ENCODE data around the gene KCND1.
"Not testable (repeated sequence)": the region's sequence is repeated elsewhere in the genome, so short reads cannot be mapped to it uniquely, and the experiment has no call there.

KCND1 gene

DNA sequence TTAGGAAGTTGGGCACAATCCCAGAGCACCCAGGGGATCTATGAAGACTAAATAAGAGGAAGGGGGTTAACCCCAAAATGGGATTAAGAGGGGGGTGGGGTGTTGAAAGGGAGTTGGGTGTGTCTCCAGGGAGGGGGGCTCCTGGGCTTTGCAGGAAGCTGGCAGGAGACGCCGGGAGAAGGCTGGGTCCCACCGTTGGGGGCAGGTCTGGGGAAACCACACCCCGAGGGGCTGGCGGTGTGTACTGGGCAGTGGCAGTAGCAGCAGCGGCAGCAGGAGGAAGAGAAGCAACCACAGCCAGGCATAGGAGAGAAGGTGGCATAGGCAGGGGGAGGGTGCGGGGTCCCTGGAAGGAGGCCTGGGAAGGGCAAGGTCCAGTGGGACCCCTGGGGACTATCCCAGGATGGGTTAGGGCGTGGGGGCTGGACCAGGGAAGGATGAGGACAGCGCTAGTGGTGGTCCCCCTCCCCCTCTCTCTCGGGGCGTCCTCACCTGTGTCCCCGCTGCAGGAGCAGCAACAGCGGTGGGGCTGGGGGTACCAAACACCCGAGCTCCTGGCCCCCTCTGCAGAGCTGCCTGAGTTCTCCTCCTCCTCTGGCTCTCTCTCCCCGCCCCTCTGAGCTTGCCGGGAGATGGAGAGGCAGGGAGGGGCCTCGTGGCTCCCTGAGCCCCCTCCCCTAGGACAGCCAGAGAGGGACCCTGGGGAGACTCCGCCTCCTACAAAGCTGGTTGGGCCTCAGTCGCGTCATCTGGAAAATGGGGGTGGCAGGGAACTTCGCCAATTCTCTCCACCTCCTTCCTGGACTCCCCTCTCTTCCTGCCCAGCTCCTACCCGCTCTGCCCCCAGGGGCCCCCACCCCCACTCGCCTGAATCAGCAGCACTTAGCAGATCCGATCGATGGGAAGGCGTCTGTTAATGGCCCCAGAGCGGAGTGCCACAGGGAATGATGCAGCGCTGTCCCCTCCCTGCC, at the start of gene KCND1:
TSS of gene KCND1 (minus strand) at position 596 of the 971 bp plus-strand sequence. CDS start 1,573 bp downstream, outside the sequence.
- peak; percentile 56 for DNase-seq

DNA sequence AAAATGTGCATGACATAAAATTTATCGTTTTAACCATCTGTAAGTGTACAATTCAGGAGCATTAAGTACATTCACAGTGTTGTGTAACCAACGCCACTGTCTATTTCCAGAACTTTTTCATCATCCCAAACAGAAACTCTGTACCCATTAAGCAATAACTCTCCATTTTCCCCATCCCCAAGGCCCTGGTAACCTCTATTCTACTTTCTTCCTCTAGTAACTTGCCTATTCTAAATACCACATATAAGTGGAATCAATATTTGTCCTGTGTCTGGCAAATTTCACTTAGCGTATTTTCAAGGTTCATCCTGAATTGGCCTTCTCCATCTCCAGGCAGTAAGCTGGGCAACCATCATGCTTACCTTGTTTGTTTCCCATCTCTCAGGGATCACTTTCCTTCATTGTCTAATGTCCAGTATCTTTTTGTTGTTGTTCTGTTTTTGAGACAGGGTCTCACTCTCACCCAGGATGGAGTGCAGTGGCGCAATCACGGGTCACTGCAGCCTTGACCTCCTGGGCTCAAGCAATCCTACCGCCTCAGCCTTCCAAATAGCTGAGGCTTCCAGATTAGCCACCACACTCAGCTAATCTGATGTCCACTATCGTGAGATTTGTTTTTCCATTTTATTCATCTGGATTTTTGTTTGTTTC, 48.1 kb upstream of the KCND1 start:
- DNase-seq = no peak

DNA sequence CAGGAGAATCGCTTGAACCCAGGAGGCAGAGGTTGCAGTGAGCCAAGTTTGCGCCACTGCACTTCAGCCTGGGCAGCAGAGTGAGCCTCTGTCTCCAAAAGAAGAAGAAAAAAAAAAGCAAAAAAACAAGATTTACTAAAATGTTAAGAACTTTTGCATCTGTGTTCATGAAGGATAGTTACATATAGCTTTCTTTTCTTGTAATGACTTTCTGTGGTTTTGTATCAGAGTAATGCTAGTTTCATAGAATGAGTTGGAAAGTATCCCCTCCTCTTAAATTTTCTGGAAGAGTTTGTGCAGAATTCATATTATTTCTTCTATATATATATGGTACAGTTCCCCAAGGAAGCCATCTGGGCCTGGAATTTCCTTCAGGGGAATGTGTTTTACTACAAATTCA, 47.4 kb upstream of the KCND1 start:
- DNase-seq = no peak

DNA sequence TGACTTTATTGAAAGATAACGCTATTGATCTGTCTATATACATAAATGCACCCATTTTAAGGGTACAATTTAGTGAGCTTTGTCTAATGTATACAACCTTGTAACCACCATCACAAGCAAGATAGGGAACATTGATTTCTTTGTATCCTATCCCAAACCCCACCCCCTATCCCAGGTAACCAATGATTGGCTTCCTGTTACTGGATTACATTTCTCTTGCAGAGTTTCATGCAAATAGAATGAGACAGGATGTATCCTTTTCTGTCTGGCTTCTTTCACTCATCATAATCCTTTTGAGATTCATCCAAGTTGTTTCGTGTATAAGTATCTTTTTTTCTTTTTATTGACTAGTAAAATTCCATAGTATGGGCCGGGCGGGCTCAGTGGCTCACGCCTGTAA, 32.1 kb upstream of the KCND1 start:
- no peak for DNase-seq

DNA sequence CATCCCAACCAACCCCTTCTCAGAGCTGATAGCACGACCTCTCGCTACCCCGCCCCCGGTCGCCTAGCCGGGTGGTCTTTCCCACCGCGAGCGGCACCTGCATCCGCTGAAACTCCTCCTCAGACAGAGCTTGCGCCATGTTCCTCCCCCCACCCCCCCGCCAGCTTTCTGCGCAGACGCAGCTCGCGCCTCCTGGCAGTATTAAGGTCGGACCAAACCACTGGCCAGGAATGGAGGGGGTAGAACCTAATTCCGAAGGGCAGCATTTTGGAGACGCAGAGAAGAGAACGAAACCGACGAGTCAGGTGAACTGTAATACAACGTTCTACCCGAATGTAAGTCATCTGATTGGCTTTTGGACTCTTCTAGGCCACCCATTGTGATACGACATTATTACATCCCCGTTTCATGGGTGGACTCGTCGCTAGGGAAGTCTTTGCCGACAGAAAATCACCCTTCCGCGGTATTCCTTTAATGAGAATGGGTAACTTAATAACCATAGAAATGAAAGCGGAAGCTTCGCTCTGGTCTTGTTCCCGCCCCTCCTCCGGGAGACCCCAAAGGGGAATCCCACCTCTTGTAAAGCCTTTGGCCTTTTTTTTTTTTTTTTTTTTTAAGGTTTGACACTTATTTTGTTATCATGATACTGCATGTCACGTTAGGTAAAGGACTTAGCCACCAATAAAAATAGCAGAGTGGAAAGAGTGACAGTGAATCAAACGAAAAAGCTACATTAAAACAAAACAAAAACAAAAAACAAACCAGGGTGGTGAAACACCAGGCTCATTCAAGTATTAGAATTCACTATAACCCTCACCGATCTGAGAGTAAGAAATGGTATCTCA, 30.7 kb upstream of the KCND1 start, which contains the start of gene GRIPAP1:
TSS of gene GRIPAP1 (minus strand) at position 174 of the 845 bp plus-strand sequence. CDS start at position 139, 35 bp downstream.
- DNase-seq = peak; percentile 84

DNA sequence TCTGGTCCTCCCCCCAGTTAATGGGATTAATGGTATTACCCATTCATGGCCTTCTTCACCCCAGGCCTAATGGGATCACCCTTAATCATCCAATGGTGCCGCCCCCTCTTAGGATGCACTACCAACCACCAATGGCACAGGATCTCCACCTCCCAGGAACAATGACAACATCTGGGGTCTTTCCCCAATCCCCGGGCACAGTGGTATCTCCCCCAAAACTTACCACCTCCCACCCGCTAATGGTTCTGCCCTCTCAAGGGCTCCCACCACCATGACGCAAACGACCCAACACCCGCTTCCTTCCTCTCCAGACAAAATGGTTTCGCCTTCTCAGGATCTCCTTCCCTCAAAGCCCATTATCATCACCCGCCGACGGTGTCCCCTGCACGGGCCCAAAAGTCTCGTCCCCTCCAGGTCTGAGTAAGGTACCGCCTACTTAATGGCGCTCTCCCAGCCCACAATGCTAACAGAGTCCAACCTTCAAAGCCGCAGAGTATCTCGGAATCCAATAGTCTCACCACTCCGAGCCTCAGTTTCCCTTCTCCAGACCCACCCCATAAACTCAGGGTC, 30.0 kb upstream of the KCND1 start:
- peak; percentile 24 for DNase-seq

DNA sequence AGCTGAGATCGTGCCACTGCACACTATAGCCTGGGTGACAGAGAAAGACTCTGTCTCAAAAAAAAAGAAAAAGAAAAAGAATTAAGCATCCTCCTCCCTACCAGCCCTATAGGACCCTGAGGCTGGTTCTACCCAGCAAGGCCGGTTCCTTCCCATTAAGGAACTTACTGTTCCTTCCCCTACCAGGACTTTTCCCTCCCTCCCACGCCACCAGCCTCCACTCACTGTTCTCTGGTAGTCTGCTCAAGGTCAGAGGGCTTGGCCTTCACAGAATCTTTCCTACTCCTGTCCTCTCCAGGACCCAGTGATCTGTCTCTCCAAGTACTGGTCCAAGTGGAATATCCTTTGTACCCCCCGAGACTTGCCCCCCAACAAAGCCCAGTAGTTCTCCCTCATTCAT, 29.0 kb upstream of the KCND1 start:
- no peak for DNase-seq

DNA sequence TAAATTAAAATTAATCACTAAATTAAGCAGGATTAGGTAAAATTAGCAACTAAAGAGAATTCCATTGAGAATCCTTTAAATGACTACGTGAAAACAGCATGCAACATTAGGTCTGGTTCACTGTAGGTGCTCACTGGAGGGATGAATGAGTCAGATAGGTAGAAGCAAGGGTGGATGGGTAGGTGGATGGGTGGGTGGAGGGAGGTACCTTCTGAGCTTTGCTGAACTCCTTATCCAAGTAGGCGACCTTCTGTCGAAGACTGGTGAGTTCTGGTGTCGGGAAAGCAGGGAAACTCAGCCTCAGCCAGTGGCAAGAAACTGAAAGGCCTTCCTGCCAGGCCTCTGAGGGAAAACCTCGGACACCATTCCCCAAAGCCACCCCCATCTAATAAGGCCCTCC, 27.4 kb upstream of the KCND1 start:
- no peak for DNase-seq

DNA sequence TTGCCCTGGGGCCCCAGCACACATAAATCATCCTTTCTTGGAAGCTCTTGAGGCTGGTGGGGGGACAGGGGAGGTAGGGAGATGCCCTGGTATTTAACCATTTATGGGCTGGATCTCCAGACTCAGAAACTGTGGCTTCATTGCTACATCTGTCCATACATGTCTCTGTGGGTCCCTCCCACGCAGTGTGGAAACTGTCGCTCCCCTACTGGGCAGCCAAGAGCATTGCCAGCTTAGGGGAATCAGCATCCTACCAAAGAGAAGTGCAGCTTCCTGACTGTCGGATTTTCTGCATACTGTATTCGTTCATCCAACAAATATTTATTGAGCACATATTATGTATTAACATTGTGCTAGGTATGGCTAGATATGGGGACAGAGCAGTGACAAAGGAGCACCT, 26.7 kb upstream of the KCND1 start:
- no peak for DNase-seq

DNA sequence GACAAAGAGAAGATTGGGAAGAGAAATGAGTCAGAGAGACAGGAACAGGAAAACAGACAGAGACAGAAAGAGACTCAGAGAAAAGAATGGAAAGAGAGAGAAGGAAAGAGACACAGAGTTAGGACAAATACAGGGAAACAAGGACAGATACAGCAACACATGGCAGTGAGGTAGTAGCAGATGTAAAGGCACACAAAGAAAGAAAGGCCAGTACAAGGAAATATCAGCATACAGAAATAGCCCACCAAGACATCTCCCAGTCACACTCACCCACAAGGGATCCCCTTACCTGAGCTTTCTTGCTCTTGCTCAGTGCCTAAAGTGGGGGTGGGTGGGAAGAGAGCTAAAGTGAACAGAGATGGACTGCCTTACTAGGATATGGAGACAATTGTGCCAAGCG, 26.2 kb upstream of the KCND1 start:
- no peak for DNase-seq

DNA sequence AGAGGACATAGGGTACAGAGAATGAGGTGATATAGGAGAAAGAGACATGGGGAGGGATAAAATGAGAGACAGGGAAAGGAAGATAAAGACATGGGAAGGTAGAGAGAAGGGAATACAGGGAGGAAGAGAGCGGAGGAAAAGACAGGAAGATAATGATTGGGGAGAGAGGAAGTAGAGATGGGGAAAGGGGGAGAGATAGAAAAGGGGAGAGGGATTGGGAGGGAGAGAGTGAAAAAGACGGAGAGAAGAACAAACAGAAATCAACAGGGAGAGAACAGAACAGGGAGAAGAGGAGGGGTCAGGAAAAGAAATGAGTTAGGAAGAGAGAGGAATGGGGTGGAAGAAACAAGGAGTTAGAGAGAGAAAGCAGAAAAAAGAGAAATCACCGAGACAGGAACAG, 25.8 kb upstream of the KCND1 start:
- no peak for DNase-seq

DNA sequence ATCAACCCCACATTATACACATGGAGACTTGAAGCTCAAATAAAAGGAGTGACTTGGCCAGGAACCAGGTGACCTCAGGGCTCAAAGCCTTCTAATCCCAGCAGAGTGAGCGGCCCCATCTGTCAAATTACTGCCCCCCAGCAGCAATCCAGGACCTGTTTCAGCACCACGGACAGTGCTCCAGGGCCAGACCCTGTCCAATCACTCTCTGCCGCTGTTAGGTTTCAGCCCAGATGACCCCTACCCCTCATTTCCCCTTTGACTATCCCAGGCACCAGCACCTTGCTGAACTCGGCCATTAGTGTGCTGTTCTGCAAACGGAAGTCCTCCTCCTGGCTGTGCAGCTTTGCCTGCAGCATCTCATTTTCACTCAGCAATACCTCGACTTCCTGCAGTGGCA, 25.3 kb upstream of the KCND1 start:
- DNase-seq = no peak

DNA sequence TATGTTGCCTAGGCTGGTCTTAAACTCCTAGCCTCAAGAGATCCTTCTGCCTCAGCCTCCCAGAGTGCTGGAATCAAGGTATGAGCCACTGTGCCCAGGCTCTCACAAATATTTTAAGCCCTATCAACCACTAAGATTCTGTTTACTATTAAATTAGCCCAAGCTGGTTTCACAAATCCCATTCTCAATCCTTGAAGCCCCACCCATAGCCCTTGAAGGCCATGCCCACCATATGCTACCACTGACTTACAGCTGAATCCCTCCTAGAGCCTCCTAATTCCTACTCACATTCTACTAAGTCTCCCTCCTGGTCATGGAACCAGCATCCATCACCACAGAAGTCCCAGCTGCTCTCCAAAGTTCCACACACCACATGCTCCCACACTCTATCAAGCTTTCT, 20.7 kb upstream of the KCND1 start:
- no peak for DNase-seq

DNA sequence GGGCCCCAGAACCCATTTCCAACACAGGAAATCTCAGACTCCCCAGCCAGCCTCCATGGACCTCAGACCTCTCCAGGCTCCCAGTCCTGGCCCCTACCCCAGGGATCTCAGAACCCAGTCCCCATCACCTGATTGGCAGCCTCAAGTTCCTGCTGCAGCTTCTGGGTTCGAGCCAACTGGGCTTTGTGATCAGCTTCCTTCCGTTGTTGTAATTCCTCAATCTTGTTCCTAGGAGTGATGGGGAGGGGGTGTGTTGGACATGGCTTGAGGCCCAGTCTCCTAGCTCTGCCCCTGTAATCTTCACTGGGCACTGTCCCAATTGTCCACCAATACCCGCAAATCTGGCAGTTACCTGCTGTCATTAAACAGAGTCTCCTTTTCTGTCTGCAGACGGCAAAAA, 17.8 kb upstream of the KCND1 start:
- DNase-seq = no peak

DNA sequence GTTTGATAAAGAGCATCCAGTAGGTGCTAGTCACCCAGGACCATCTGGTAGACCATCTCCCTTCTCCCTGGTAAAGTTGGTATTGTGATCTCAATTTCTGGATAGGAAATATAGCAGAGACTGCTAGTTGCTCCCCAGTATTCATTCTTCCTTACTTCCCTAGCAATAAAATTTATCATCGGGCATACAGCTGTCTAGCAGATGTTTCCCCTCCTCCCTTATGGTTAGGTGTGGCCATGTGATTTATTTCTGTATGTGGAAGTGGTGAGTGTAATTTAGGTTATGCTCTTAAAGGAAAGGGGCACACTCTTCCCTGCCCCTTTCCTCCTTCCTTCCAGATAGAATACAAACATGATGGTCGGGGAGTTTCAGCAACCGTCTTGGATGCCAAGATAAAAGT, 12.3 kb upstream of the KCND1 start:
- no peak for DNase-seq

DNA sequence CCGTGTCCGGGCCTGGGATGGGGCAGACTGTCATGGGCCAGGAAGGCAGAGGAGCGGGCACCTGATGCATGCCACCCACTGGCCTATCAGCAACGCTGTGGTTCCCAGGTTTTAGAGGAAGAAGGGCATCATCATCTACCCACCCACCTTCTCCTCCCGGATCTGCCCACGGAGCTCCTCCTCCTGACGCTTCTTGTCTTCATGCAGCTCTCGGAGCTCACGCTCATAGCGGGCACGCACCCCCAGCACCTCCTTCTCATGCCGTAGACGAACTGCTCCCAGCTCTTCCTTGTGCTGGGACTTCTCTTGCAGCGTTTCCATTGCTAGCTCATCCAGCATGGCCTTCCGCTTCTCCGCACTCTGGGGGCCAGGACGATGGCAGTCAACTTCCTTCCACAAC, 11.4 kb upstream of the KCND1 start:
- no peak for DNase-seq

DNA sequence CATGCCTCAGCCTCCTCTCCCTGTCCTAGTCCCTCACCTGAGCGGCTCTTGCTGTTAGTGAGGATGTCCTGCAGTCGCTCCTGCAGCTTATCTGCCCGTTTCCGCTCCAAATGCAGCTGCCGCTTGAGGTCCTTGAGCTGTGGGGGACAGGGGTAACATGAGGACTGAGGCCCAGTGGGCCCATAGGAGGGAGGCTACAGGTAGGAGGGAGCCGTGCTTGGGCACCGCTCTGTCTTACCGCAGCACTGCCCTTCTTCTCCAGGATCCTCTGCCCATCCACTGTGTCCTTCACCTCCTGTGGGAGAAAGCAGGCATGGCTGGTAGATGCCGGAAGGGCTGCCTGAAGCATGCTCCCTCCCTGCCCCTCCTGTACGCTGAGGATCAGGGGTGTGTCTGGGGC, 9.5 kb upstream of the KCND1 start:
- DNase-seq = no peak

DNA sequence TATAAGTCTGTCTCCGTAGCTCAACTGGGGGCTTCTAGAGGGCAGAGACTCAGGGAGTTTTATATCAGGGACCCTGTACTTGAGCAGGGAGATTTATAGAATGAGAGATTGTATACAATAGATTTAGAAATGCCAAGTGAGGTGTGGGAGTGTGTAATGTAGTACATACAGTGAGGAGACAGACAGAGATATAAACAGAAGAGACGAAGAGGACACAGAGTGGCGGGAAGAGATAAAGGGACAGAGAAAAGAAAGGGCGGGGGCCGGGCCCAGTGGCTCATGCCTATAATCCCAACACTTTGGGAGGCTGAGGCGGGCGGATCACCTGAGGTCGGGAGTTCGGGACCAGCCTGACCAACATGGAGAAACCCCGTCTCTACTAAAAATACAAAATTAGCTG, 8.7 kb upstream of the KCND1 start:
- not testable (repeated sequence) for DNase-seq

DNA sequence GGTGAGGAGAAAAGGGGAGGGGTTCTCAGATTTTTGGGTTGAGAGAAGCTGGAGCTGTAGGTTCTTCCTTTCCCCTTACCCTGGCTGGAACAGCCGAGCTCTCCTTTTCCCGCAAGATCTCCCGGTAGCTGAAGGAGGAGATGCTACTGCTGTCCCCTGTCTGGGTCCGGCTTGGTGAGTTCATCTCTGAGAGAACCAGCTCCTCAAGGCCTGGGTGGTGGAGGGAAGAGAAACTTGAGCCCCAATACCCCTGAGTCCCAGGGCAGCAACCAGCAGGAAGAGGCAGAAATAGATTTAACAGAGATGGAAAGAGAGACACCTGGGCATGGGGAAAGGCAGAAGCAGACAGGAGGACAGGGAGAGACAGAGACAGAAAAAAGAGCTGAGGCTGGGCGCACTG, 6.6 kb upstream of the KCND1 start:
- DNase-seq = no peak

DNA sequence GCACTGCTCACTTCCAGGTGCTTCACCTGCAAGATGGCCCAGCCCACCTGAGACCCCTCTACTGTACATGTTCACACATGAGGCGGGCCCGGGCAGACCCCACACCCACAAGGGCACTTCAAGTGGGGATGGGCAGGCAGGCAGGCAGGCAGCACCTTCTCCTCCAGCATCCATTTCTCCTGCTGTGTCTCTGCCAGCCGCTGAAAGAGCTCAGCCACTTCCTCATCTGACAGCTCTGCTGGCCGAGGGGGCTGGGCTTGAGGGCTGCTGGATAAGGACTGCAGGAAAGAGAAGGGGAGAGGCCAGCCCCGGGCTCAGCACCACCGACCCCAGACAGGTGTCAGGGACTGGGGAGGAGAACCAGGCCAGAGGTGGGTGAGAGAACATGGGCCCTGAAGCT, 4.4 kb upstream of the KCND1 start:
- DNase-seq = no peak

DNA sequence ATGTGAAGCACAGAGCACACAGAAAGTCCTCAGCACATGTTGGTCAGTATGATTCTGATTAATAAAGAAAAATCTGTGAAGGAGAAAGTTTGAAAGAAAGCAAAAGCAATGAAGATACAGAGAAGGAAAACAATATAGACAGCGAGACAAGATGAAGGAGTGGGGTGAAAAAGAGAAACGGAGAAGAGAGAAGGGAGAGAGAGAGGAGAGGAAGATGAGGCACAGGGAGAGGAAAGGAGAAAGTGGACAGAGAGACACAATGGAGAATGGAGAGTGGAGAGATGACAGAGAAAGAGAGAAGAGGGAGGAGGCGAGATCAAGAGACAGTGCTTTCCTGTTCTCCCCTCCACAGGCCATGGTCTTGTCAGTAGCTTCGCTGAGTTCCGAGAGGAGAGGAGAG, 3.9 kb upstream of the KCND1 start:
- no peak for DNase-seq

DNA sequence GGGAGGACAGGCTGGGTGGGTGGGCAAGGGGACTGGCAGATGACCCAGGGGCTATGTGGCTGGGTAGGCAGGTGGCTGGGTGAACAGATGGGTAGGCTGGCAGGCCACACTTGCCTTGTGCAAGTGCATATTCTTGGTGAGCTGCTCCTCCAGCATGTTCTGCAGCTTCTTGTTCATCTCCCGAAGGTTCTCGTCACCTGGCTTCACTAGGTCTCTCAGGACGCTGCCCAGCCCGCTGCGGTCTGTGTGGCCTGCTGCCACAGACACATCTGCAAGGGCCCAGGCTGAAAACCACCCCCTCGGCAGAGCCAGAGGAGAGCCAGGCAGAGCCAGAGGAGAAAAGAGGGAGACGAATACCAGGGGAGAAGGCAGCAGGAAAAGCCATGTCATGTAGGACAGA, 3.4 kb upstream of the KCND1 start:
- DNase-seq = no peak

DNA sequence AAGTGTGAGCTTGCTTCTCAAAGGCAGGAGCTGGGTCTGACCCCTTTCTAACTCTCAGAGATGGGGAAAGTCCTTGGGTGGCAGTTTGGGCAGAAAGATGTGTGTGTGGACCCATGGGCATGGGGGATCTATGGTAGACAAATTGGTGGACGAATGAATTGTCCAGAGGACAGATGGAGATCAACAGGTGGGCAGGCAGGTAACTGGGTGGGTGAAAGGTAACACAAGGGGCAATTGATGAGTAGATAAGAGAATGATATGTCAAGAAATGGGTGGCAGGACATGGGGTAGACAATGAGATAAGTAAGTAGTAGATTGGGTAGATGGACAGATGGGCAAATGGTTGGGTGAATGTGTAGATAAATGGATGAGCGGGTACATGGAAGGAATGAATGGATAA, 2.9 kb upstream of the KCND1 start:
- no peak for DNase-seq
